Spleen (tissue), 7 donors: Measurements from ENCODE around the gene DMD.

ENCODE experiments used
- CTCF ChIP-seq, 11 experiments: fragments of 200-600 bp in 7 of 11; fragments of 450-650 bp in 4 of 11; sonication (generic) in 4 of 11; IDR thresholded peaks in 8 of 11; conservative IDR thresholded peaks in 3 of 11; 1 replicate in 7 of 11; 2 replicates in 4 of 11; pipeline versions ENCODE4 v1.4.0 to v1.8.0; 2016 to 2021; ENCODE audit warnings: antibody characterized with exemption in 11 of 11, inconsistent platforms in 4 of 11, mild to moderate bottlenecking in 1 of 11
- POLR2AphosphoS5 ChIP-seq, 3 donors: sonication (generic); formaldehyde crosslinking; IDR thresholded peaks; one replicate each; pipeline ENCODE4 v1.5.1; 2017; ENCODE audit warnings: antibody characterized with exemption in 3 of 3
- donor health status: DM: no; HTN: no; CAD: no; lungs with moderate emphysema.
- donor health status: DM: no; HTN: no; CAD: no.
- donor health status: DM: no; HTN: no; CAD: no.

- TF ChIP-seq CTCF (IDR thresholded peaks at IDR 0.05 in 8 of 11, conservative IDR thresholded peaks at IDR 0.05 in 3 of 11) (no peak), POLR2AphosphoS5 (IDR thresholded peaks at IDR 0.05) (no peak)
Observed at GRCh38 chrX:31443654-31444053, 1767.7 kb downstream of the DMD start.
